NCI-H2171 (cell line): ENCODE data around the gene PARN.
A peak's percentile ranks its signal among the peaks of the same experiment; 100 is the strongest.

Experiments used
- DNase-seq: peaks from one replicate; lab custom pipeline; 2025; lab: John Stamatoyannopoulos, UW

Gene PARN

GRCh38 chr16:14529010-14529669 is 100.9 kb downstream of the PARN start:
- peak; percentile 52 for DNase-seq

DNA sequence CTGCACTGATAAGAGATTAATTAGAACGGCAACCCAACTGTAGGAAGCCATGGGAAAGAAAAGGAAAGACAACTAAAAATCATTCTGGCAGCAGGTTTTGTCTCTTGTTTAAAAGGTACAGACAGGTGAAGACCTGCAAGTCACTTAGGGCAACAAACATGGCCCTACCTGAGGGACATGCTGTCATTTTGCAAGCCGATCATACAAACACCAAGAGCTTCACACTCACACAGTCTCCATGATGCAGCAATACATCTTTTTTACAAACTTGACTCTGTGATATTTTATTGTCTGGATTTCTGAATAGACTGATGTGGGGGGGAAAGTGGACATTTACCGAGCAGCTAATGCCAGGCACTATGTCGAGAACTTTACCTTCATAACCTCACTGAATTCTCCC is 101.8 kb downstream of the PARN start:
- DNase-seq = no peak

GRCh38 chr16:14527411-14528044 is 102.5 kb downstream of the PARN start:
- DNase-seq = no peak

DNA sequence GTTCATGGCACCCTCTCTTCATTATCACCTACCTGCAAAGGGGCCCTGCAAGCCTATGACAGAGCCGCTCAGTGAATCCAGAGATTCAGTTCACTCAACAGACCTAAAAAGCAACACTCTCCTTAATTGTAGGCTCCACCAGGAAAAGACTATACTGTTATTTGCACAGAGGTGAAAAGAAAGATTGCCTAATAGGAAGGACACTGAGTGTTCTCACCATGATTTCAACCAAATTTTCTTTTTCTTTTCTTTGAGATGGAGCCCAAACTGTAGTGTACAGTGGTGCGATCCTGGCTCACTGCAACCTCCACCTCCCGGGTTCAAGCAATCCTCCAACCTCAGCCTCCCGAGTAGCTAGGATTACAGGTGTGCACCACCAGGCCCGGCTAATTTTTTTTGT is 104.5 kb downstream of the PARN start:
- DNase-seq = no peak

DNA sequence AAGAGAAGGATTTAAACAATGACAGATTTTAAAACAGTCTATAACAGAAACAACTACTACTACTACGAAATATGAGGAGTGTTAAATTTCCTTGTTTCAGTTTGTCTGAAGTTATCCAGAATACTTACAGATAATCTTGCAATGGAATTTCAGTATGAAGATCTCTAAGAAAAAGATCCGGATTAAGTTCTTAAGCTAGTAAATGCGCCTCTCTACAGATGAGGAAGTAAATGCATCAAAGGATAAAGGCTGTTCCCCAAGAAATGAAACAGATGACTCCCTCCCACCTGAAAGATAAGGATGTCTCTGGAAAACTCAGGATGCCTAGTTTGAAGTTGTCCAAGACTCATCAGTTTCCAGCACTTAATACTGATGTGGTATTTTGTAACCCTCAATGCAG is 105.1 kb downstream of the PARN start:
- DNase-seq = no peak

DNA sequence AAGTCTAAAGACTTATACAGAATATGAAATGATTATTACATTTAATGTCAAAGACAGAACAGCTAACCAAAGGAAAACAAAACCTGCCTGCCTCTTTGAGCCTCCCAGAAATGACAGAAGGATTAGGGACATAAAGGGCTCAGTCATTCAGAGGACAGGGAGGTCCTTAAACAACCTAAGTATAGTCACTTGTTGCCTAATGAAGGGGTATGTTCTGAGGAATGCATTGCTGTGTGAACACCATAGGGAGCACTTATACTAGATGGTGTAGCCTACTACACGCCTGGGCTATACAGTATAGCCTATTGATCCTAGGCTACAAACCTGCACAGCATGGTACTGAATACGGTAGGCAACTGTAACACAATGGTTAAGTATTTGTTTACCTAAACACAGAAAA is 106.4 kb downstream of the PARN start:
- DNase-seq = no peak

GRCh38 chr16:14522671-14523070 is 107.4 kb downstream of the PARN start:
- no peak for DNase-seq

- DNase-seq = no peak
These were observed 109.3 kb downstream of the PARN start for GRCh38 chr16:14520753-14521152.

- no peak for DNase-seq
These were observed 115.1 kb downstream of the PARN start for GRCh38 chr16:14514967-14515366.

GRCh38 chr16:14513389-14514107 is 116.5 kb downstream of the PARN start:
- DNase-seq = no peak

- DNase-seq = no peak
These were observed 118.3 kb downstream of the PARN start for GRCh38 chr16:14511800-14512135.

- DNase-seq = no peak
These were observed 118.9 kb downstream of the PARN start for GRCh38 chr16:14510939-14511799.

DNA sequence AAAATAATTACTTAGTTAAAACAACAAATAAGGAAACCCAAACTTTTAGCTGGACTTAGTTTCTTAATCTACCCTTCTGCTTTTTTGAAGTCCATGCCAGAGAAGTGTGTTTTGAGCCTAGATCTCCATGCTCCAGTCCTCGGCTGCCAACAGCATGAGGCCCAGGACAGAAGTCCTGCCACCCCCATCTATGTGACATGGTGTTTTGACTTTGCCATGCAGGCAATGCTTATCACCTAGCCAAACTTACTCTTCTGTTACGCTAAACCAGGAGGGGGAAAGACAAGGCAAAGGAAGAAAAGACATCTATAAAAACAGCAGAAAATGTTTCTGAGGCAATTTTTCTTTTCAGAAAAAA is 119.5 kb downstream of the PARN start:
- no peak for DNase-seq

GRCh38 chr16:14509675-14510132 is 120.4 kb downstream of the PARN start:
- DNase-seq = no peak

- no peak for DNase-seq
These were observed 121.0 kb downstream of the PARN start for GRCh38 chr16:14509055-14509454.

DNA sequence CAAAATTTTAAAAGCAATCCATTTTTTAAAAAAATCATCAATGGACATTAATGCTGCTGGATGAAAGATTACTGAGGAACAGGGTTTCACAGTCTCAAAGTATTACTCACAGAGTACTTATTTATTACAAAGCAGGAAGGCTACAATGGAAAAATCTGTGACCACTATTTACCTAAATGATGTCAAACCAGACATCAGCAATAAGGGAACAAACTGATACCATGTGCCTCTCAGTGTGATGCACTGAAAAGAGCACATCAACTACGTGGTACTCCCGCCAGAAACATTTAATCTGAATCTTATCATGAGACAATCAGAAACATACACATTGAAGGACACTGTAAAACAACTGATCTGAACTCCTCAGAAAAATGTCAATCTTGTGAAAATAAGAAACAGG is 124.2 kb downstream of the PARN start:
- no peak for DNase-seq

DNA sequence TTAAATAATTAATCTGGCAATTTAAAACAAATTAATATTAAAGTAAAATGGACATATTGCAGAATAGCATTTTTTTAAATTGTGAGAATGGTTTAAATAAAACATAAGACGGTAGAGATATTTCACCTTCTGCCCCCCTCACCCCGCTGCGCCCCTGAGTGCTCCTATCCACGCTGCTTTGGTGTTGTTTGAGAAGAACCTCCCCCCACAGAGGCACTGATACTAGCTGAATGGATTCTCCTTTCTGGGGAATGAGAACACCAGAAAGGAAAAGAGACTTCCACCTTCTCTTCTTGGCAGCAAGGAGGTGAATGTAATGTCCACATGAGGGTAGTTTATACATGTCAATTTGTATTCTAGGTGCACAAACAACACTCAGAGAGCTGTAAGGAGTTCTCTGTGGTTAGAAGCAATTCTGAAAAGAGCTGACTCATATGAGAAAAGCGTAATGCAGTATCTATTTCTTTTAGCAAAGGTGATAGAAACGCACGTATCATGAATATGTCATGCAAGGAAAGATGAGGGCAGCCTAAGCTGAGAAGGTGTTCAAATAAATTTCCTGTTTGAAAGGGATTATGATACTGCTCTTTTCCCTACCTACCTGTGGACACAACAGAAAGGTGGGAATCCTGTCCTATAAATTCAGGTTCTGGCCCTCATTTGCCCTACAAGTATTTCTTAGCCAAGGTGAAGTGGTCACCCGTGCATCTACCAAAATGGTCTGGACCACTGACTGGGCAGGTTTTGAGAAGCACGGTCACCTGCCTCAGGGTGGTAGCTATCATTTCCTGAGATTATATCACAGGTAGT is 126.9 kb downstream of the PARN start:
- no peak for DNase-seq

GRCh38 chr16:14502256-14502875 is 127.7 kb downstream of the PARN start:
- no peak for DNase-seq

DNA sequence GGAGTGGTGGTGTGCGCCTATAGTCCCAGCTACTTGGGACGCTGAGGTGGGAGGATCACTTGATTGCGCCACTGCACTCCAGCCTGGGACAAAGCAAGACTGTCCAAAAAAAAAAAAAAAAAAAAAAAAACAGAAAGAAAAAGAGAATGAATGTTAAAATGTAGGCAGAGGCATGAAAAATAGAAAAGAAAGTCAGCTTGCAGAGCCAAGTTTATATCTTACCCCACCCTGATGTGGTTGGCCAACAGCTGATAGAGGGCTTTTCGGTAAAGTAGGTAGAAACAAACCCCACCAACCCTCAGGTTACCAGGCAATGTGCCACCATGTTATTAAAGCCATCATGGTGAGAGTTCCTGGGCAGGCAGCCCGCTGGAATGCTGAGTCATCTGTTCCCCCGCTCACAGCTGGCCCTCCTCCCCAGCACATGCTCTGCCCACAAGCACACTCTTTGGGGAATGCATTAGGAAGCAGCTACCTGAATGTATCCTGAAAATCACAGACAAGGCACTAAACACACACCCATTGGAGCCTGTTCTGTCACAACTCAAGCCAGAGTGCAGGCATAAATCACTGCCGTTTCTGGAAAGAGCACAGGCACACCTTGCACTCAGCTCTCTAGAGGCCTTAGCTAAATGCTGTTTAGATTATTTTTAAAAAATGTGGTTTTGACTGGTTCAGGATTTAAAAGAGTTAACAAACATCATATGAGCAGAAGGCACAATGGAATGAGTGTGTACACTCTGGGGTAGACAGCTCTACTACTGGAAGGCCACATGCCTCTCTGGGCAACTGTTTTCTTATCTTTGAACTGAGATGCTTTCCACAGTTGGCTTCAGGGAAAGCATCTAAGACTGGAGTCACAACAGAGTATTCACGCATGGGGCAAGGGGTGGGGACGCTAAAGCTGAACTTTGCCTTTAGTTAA is 128.5 kb downstream of the PARN start:
- peak; percentile 87 for DNase-seq

DNA sequence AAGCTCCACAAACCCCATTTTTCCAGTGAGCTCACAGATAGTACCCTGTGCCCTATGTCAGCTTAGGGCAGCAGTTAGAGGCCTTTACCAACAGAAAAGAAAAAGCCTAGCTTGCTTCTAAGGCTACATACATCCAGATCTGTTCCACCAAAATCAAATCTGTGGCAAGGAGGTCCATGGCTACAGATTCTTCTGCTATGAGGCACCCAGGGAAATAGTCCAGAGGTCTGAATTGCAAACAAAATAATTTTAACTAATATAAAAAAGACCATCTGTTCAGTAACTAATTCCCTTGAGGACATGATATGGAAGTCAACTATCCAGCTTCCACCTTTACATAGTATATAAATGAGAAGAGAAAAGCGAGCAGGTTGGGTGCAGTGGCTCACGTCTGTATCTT is 129.3 kb downstream of the PARN start:
- DNase-seq = peak; percentile 48
